IPS-18c (cell line): Measurements from ENCODE around the gene LENG9.
"Not testable (repeated sequence)": the region's sequence is repeated elsewhere in the genome, so short reads cannot be mapped to it uniquely, and the experiment has no call there.

Source experiments
- H3K4me3 ChIP-seq: 2 replicates; pipeline ENCODE4 v1.7.0; 2013; ENCODE audit warnings: low read depth, mild to moderate bottlenecking, low read length, moderate library complexity; ENCODE audit not compliant: insufficient read depth
- H3K9me3 ChIP-seq: one replicate; pipeline ENCODE4 v1.6.1; 2013; ENCODE audit warnings: mild to moderate bottlenecking, low read length, moderate library complexity; ENCODE audit not compliant: control insufficient read depth, insufficient read depth

Gene LENG9

DNA sequence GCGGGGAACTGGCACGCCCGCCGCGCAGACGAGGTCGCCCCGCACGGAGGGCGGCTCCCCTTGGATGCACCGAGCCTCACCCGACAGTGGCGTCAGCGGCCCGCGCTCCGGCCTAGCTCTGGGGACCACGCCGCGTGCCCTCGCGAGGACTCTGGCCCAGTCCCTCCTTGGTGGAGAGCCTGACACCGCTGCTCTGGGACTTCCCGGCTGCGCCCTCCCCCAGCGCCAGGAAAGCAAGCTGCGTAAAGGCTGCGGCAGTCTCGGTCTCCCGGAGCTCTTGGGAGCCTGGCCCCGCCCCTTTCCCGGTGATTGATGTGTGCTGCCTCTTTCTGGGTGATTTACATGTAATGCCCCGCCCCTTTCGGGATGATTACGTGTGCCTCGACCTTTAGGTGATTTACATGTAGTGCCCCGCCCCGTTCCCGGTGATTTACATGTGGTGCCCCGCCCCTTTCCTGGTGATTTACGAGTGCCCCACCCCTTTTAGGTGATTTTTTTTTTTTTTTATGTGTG is at the start of gene LENG9:
LENG9 (minus strand) TSS at position 248 of the 513 bp plus-strand sequence. CDS start 252 bp downstream, outside the sequence.
- no peaks in the 10 kb centered on the region for H3K9me3 ChIP-seq
- H3K4me3 ChIP-seq = peak within 1 kb of the TSS; percentile 81

- not testable (repeated sequence) for H3K4me3 ChIP-seq, H3K9me3 ChIP-seq
Observed at GRCh38 chr19:54509200-54509940, 45.8 kb upstream of the LENG9 start.

DNA sequence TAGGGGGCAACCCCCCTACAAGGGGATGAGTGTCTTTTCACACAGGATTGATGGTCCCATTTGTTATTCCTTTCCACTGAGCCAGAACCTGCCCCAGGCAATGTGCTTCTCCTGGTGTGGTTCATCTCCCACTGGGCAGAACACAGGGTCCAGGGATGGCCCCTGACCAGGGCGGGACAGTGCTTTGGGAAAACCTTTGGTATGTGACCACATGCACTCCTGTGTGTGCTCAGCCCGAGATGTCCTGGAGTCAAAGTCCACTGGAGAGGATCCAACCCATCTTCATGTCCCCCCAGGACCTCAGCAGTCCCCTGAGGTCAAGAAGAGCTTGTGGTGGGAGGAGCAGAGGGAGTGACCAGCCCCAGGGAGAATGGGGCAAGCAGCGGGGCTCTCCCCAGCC is 44.9 kb upstream of the LENG9 start:
- not testable (repeated sequence) for H3K4me3 ChIP-seq, H3K9me3 ChIP-seq

GRCh38 chr19:54507824-54508223 is 44.2 kb upstream of the LENG9 start:
- no peak overlapping the region for H3K4me3 ChIP-seq

DNA sequence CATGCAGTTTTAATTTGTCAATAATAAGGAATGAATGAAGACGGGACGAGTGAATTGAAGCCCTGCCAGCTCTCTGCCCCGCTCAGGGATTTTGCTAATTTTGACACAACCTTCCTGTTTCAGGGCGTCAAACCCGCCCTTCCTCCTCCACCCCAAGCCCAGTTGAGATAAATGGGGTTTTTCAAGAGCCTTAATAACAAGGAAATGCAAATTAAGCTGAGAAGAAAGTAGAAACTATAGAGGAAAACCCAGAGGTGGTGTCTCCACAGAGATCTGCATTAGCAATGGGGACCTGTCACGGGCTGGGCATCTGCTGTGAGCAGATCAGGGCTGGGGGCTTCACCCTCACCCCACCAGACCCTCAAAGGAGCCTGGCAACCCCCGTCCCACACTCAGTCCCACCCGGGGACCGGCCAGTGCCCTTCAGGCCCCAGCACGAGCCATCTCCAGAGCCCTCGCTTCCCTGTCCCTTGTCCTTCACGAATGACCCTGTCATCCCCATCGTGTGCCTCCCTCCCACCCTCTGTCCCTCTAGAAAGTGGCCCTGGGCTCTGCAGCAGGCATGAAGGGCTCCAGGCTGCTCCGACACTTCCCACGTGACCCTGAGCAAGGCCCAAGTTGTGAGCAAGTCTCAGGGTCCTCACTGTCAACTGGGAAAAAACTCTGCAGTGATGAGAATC is 43.6 kb upstream of the LENG9 start:
- not testable (repeated sequence) for H3K4me3 ChIP-seq, H3K9me3 ChIP-seq

More at GRCh38 chr19:54507824-54508223, 44.2 kb upstream of the LENG9 start:
- H3K9me3 ChIP-seq = no peaks in the 10 kb centered on the region

- Histone ChIP-seq H3K4me3 (no peak overlapping the region), H3K9me3 (no peaks in the 10 kb centered on the region)
Observed at GRCh38 chr19:54506079-54506478, 42.5 kb upstream of the LENG9 start.

GRCh38 chr19:54505542-54505941 is 42.0 kb upstream of the LENG9 start:
- not testable (repeated sequence) for H3K4me3 ChIP-seq, H3K9me3 ChIP-seq

GRCh38 chr19:54502518-54503048 is 39.0 kb upstream of the LENG9 start, which contains the start of gene LAIR2:
Gene LAIR2, plus strand, starts transcription at chr19:54502831. Its CDS starts 88 bp downstream, at chr19:54502919.
- Histone ChIP-seq H3K4me3 (no peak within 1 kb of the TSS), H3K9me3 (no peaks in the 10 kb centered on the region)

- H3K4me3 ChIP-seq, H3K9me3 ChIP-seq: not testable (repeated sequence)
Observed at GRCh38 chr19:54498451-54498772, 34.8 kb upstream of the LENG9 start.

DNA sequence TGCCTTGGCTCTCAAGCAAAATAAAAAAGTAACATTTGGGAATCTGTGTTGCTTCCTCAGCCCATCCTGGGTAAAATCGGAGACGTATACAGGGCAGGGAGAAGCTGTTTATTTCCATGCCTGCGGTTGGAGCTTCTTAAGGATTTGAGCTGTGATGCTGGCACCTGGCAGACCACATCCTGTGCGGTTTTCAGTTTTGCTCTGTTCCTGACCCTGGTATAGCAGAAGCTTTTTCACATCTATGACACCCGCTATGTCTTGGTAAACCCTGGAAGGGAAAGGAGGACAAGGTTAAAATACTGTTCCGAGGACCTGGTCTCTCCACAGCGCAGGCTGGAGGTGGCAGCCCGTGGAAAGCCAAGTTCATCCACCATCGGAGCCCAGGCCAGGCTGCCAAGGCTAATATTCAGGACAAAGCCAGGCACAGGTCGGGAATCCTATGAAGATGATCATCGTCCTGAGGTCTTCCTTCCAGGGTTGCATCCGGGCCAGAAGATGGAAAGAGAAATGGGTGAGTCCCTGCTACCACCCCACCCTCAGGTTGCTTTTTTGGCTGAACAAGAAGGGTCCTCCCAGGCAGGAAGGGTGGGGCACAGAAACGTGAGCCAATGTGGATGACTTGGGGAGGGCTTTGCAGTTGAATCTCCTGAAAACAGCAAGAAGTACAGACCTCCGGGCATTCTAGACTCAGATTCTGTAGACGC is 34.3 kb upstream of the LENG9 start:
- not testable (repeated sequence) for H3K4me3 ChIP-seq, H3K9me3 ChIP-seq

GRCh38 chr19:54495284-54495683 is 31.7 kb upstream of the LENG9 start:
- H3K4me3 ChIP-seq, H3K9me3 ChIP-seq: not testable (repeated sequence)

DNA sequence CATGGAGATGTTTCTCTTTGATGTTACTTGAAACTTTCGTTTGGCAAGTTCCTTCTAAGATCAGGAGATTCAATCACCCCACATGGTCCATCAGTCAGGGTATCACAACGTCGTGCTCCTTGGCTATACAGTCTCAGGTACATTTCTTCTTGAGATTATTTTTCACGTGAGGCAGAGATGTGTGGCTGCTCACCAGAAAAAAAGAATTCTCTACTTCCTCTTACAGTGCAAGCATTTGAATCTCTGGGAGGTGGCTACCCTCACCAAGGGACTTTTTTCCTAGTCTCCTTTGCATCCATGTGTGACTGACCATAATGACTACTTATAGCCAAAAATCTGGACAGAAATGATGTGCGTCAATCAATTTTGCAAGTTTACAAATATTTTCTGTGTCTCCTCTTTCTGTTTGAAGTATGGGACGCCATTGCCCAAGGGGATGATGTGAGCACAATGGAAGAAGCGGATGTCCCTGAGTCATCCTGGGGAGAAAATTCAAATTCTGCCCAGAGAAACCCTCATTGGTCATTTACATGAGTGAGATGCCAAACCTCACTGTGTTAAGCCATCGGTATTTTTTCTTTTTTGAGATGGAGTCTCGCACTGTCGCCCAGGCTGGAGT is 30.5 kb upstream of the LENG9 start:
- Histone ChIP-seq H3K4me3 (no peak overlapping the region), H3K9me3 (no peaks in the 10 kb centered on the region)

GRCh38 chr19:54493056-54493455 is 29.5 kb upstream of the LENG9 start:
- not testable (repeated sequence) for H3K4me3 ChIP-seq, H3K9me3 ChIP-seq

- no peaks in the 10 kb centered on the region for H3K9me3 ChIP-seq
Observed at GRCh38 chr19:54492568-54492967, 29.0 kb upstream of the LENG9 start.

GRCh38 chr19:54489766-54490165 is 26.2 kb upstream of the LENG9 start:
- Histone ChIP-seq H3K4me3 (no peak overlapping the region), H3K9me3 (no peaks in the 10 kb centered on the region)

More at GRCh38 chr19:54492568-54492967, 29.0 kb upstream of the LENG9 start:
- no peak overlapping the region for H3K4me3 ChIP-seq

DNA sequence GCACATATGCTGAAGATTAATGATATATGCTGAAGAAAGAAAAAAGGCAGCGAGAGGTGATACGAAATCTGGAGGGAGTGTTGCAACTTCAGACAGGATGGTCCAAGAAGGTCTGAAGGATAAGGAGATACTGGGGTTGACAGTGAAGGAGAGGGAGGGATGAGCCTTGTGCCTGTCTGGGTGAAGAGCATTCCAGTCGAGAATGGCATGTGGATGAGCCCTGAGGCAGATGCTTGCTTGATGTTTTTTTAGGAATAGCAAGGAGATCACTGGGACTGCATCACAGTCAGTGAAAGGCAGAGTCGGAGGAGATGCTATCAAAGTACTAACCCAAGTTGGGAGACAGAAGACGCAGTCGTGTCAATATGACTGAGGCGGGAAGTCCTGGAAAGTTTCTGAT is 25.8 kb upstream of the LENG9 start:
- Histone ChIP-seq H3K4me3 (no peak overlapping the region), H3K9me3 (no peaks in the 10 kb centered on the region)

DNA sequence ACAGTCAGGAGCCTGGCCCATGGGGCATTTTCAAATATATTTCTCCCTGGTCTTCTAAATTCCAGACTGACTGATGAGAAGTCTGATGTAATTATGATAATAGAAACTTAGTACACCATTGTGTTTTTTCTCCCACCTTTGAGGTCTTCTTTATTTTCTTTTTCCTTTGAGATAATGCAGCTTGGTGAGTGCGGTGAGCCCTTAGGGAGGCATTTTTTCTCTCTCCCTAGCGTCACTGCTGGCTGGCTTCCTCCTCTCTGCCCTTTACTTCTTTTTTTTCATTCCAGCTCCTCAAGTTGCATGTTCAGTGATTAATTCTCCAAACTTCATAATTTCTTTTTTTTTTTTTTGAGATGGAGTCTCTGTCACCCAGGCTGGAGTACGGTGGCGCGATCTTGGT is 22.3 kb upstream of the LENG9 start:
- no peak overlapping the region for H3K4me3 ChIP-seq
- no peaks in the 10 kb centered on the region for H3K9me3 ChIP-seq
